ENCODE data around the gene CNOT10. TPM values are rescaled to one million over a fixed set of nuclear protein-coding genes. Genes with fewer than 3 reads are reported as not detected.

The CNOT10 gene
- total RNA-seq, 1 donor from 2014 or later: 35.5 TPM

DNA sequence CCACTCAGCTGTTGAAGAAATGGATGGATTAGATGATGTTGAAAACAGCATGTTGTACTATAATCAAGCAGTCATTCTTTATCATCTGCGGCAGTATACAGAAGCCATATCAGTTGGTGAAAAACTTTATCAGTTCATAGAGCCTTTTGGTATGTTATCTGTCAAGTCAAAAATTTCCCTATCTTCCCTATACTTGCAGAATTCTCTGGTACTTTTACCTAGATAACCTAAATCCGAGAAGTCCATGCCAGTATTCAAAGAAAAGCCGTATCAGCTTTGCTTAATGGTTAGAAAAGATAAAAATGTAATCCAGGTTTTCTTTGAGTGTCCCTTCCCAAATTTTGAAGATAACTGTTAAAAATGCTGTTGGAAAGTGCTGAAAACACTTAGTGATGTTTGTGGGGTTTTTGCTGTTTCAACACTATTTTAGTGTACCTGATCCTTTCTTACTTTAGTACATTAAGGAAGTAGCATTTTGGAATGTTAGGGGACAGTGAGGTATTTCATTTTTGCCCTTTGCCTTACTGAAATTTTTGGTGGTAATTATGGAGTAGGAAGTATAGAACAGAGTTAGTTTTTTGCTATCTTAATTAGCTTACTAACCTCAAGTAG is 23.8 kb downstream of the CNOT10 start:
- Mint-ChIP-seq H3K36me3 (ENCODE audit: unreplicated experiment) (no peaks in the 10 kb centered on the region), H3K27me3 (ENCODE audit: unreplicated experiment) (peaks cover 3% of the 10 kb centered on the region), H3K9me3 (ENCODE audit: unreplicated experiment) (no peaks in the 10 kb centered on the region), H3K27ac (ENCODE audit: unreplicated experiment) (peak overlapping the region; percentile 24), H3K4me1 (ENCODE audit: low read depth, unreplicated experiment) (peaks cover 16% of the 10 kb centered on the region), H3K4me3 (ENCODE audit: unreplicated experiment) (no peak overlapping the region)
- no peak for DNase-seq
- TF ChIP-seq, protein P1, sequence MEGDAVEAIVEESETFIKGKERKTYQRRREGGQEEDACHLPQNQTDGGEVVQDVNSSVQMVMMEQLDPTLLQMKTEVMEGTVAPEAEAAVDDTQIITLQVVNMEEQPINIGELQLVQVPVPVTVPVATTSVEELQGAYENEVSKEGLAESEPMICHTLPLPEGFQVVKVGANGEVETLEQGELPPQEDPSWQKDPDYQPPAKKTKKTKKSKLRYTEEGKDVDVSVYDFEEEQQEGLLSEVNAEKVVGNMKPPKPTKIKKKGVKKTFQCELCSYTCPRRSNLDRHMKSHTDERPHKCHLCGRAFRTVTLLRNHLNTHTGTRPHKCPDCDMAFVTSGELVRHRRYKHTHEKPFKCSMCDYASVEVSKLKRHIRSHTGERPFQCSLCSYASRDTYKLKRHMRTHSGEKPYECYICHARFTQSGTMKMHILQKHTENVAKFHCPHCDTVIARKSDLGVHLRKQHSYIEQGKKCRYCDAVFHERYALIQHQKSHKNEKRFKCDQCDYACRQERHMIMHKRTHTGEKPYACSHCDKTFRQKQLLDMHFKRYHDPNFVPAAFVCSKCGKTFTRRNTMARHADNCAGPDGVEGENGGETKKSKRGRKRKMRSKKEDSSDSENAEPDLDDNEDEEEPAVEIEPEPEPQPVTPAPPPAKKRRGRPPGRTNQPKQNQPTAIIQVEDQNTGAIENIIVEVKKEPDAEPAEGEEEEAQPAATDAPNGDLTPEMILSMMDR (IDR thresholded peaks at IDR 0.05; ENCODE audit: partially characterized antibody, unreplicated experiment): no peak

DNA sequence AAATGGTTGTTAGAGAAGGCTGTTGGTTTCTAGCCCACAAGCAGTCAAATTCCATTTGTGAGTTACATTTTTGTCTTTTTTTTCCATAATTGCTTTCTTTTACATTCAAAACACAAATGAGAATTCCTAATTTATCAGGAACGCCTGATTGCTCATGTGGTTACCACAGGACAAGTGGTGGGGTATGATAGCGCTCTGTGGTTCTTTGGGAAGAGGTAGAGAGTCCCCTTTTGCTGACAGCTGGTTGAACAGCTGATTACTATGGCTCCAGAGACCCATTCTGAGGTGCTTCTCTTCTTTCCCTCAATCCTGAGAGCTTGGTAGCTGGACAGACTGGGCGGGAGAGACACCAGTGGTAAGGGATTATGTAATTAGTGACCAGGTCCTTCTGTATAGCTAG is 24.4 kb downstream of the CNOT10 start:
- TF ChIP-seq, protein P1 (IDR thresholded peaks at IDR 0.05; ENCODE audit: partially characterized antibody, unreplicated experiment): no peak
- peak overlapping the region; percentile 22 for H3K27ac Mint-ChIP-seq (ENCODE audit: unreplicated experiment)
- peaks cover 3% of the 10 kb centered on the region for H3K27me3 Mint-ChIP-seq (ENCODE audit: unreplicated experiment)
- H3K36me3 Mint-ChIP-seq (ENCODE audit: unreplicated experiment): no peaks in the 10 kb centered on the region
- no peak for DNase-seq
- H3K4me1 Mint-ChIP-seq (ENCODE audit: low read depth, unreplicated experiment): peaks cover 16% of the 10 kb centered on the region
- no peaks in the 10 kb centered on the region for H3K9me3 Mint-ChIP-seq (ENCODE audit: unreplicated experiment)
- H3K4me3 Mint-ChIP-seq (ENCODE audit: unreplicated experiment): no peak overlapping the region

DNA sequence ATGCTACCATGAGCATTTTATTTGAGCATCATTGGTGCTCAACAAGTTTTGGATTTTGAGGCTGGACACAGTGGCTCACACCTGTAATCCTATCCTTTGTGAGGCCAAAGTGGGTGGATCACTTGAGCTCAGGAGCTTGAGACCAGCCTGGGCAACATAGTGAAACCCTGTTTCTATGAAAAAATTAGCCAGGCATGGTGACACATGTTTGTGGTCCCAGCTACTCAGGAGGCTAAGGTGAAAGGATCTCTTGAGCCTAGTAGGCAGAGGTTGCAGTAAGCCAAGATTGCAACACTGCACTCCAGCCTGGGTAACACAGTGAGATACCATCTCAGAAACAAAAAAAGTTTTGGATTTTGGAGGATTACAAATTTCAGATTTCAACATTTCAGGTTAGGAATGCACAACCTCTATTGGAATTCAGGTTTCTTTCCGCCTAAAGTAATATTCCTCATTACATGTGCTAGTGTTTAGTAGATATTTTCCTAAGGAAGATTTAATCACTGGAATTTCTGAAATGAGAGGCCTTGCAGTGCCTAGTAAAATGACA is 27.6 kb downstream of the CNOT10 start:
- Mint-ChIP-seq H3K27ac (ENCODE audit: unreplicated experiment) (no peak overlapping the region), H3K4me3 (ENCODE audit: unreplicated experiment) (no peak overlapping the region), H3K36me3 (ENCODE audit: unreplicated experiment) (no peaks in the 10 kb centered on the region), H3K9me3 (ENCODE audit: unreplicated experiment) (no peaks in the 10 kb centered on the region), H3K4me1 (ENCODE audit: low read depth, unreplicated experiment) (peaks cover 14% of the 10 kb centered on the region), H3K27me3 (ENCODE audit: unreplicated experiment) (peaks cover 3% of the 10 kb centered on the region)
- TF ChIP-seq, protein P1 (IDR thresholded peaks at IDR 0.05; ENCODE audit: partially characterized antibody, unreplicated experiment): no peak
- no peak for DNase-seq

DNA sequence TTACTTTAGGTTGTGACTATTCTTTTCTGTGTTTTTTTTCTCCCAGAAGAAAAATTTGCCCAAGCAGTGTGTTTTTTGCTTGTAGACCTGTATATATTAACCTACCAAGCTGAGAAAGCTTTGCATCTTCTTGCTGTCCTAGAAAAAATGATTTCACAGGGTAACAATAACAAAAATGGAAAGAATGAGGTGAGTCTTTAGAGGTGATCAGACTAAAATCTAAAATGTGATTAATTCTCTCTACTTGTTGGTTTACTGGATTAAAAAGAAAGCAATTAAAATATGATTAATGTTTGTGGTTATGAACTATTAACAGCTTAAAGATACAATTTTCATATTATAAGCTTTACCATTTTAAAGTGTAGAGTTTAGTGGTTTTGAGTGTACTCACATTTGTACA is 28.2 kb downstream of the CNOT10 start:
- no peak for DNase-seq
- no peak overlapping the region for H3K27ac Mint-ChIP-seq (ENCODE audit: unreplicated experiment)
- no peaks in the 10 kb centered on the region for H3K36me3 Mint-ChIP-seq (ENCODE audit: unreplicated experiment)
- peaks cover 14% of the 10 kb centered on the region for H3K4me1 Mint-ChIP-seq (ENCODE audit: low read depth, unreplicated experiment)
- peaks cover 3% of the 10 kb centered on the region for H3K27me3 Mint-ChIP-seq (ENCODE audit: unreplicated experiment)
- TF ChIP-seq, protein P1 (IDR thresholded peaks at IDR 0.05; ENCODE audit: partially characterized antibody, unreplicated experiment): no peak
- H3K4me3 Mint-ChIP-seq (ENCODE audit: unreplicated experiment): no peak overlapping the region
- no peaks in the 10 kb centered on the region for H3K9me3 Mint-ChIP-seq (ENCODE audit: unreplicated experiment)

DNA sequence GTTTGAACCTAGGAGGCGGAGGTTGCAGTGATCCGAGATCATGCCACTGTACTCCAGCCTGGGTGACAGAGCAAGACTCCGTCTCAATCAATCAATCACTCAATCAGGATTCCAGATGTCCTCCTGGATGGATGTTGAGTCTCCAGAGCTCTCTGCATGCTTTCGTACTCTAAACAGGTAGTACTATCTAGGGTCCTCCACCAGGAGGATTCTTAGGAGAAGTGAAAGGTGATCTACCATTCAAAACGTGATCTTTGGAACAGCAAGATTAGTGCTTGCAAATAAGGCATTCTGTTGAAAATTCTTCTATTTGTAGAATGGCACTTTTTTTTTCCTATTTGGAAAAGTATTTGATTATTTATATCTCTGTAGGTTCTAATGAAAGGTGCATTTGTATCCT is 34.3 kb downstream of the CNOT10 start:
- no peak overlapping the region for H3K27ac Mint-ChIP-seq (ENCODE audit: unreplicated experiment)
- TF ChIP-seq, protein P1 (IDR thresholded peaks at IDR 0.05; ENCODE audit: partially characterized antibody, unreplicated experiment): no peak

More for the DNA sequence above, 34.3 kb downstream of the CNOT10 start:
- no peaks in the 10 kb centered on the region for H3K4me1 Mint-ChIP-seq (ENCODE audit: low read depth, unreplicated experiment)
- H3K27me3 Mint-ChIP-seq (ENCODE audit: unreplicated experiment): no peaks in the 10 kb centered on the region
- no peak overlapping the region for H3K4me3 Mint-ChIP-seq (ENCODE audit: unreplicated experiment)
- H3K36me3 Mint-ChIP-seq (ENCODE audit: unreplicated experiment): no peaks in the 10 kb centered on the region
- H3K9me3 Mint-ChIP-seq (ENCODE audit: unreplicated experiment): no peaks in the 10 kb centered on the region
- no peak for DNase-seq

All from glutamatergic neuron (in vitro differentiated cells).